Mesendoderm (in vitro differentiated cells): ENCODE measurements around the gene MACF1.

Experiments
- DNase-seq: peaks from one replicate; pipeline ENCODE4 v3.0.0; 2013
- H2AK5ac ChIP-seq: 2 replicates; pipeline ENCODE4 v1.6.1; 2013; ENCODE audit warnings: low read length, inconsistent platforms
- H2BK120ac ChIP-seq: 2 replicates; pipeline ENCODE4 v1.6.1; 2013; ENCODE audit warnings: low read depth, mild to moderate bottlenecking, low read length, moderate library complexity, mixed read lengths
- H2BK15ac ChIP-seq: replicated peaks from 2 replicates; pipeline ENCODE4 v1.6.1; 2013; ENCODE audit warnings: low read depth, mild to moderate bottlenecking, moderate library complexity
- H2BK5ac ChIP-seq: 2 replicates; pipeline ENCODE4 v1.6.1; 2013; ENCODE audit warnings: low read length, inconsistent platforms
- H3K18ac ChIP-seq: 2 replicates; pipeline ENCODE4 v1.6.1; 2013; ENCODE audit warnings: mild to moderate bottlenecking, low read length, mixed read lengths
- H3K23ac ChIP-seq: one replicate; pipeline ENCODE4 v1.6.1; 2013; ENCODE audit warnings: low read length
- H3K27ac ChIP-seq: 2 replicates; pipeline ENCODE4 v1.5.1; 2013; ENCODE audit warnings: low read depth, mild to moderate bottlenecking, inconsistent platforms, low read length, moderate library complexity
- H3K27me3 ChIP-seq: 2 replicates; pipeline ENCODE4 v1.6.1; 2013; ENCODE audit warnings: low read length, control low read depth, mild to moderate bottlenecking, inconsistent platforms; ENCODE audit not compliant: insufficient read depth, poor library complexity
- H3K36me3 ChIP-seq: 2 replicates; pipeline ENCODE4 v1.6.1; 2013; ENCODE audit warnings: low read length, inconsistent platforms; ENCODE audit not compliant: control insufficient read depth, insufficient read depth
- H3K4ac ChIP-seq: one replicate; pipeline ENCODE4 v1.6.1; 2013; ENCODE audit warnings: low read depth, mild to moderate bottlenecking, low read length, moderate library complexity
- H3K4me1 ChIP-seq: 2 replicates; pipeline ENCODE4 v1.6.1; 2013; ENCODE audit warnings: low read depth, low read length, inconsistent platforms; ENCODE audit not compliant: control insufficient read depth
- H3K4me2 ChIP-seq: 2 replicates; pipeline ENCODE4 v1.6.1; 2013; ENCODE audit warnings: low read length
- H3K4me3 ChIP-seq: 2 replicates; pipeline ENCODE4 v1.5.1; 2013; ENCODE audit warnings: mild to moderate bottlenecking, low read length
- H3K56ac ChIP-seq: one replicate; pipeline ENCODE4 v1.6.1; 2013; ENCODE audit warnings: low read length
- H3K79me1 ChIP-seq: 2 replicates; pipeline ENCODE4 v1.6.1; 2013; ENCODE audit warnings: low read length, inconsistent platforms
- H3K79me2 ChIP-seq: 2 replicates; pipeline ENCODE4 v1.6.1; 2013; ENCODE audit warnings: mild to moderate bottlenecking, low read length; ENCODE audit not compliant: control insufficient read depth, insufficient read depth
- H3K9ac ChIP-seq: 2 replicates; pipeline ENCODE4 v1.6.1; 2013; ENCODE audit warnings: low read length, inconsistent platforms
- H4K5ac ChIP-seq: one replicate; pipeline ENCODE4 v1.6.1; 2013; ENCODE audit warnings: low read length
- H4K8ac ChIP-seq: one replicate; pipeline ENCODE4 v1.6.1; 2013; ENCODE audit warnings: low read depth, mild to moderate bottlenecking, control low read depth, low read length, moderate library complexity
- WGBS: extraction: QIAGEN DNeasy Blood & Tissue Kit; methylation state at CpG from one replicate; pipeline ENCODE4 v1.1.7; 2013; ENCODE audit warnings: low lambda C conversion rate, missing lambda C conversion rate; ENCODE audit not compliant: insufficient coverage; ENCODE audit errors: extremely low coverage; 5-methylcytosine and 5-hydroxymethylcytosine counted together

Gene MACF1

GRCh38 chr1:39272798-39273469, 68.4 kb downstream of the MACF1 start:
- peak; percentile 8 for DNase-seq

GRCh38 chr1:39275836-39276507, 71.5 kb downstream of the MACF1 start:
- H3K4me1 ChIP-seq = peaks cover 5% of the 10 kb centered on the region
- H3K4me3 ChIP-seq = no peak overlapping the region
- H3K27me3 ChIP-seq = no peaks in the 10 kb centered on the region
- peaks cover 11% of the 10 kb centered on the region for H3K79me2 ChIP-seq
- no peak overlapping the region for H3K4me2 ChIP-seq
- DNase-seq = peak; percentile 96
- H2BK15ac ChIP-seq = no peak overlapping the region
- H4K8ac ChIP-seq = no peak overlapping the region
- H2BK120ac ChIP-seq = no peak overlapping the region
- no peak overlapping the region for H2BK5ac ChIP-seq
- no peak overlapping the region for H3K56ac ChIP-seq
- no peak overlapping the region for H3K9ac ChIP-seq
- H4K5ac ChIP-seq = no peak overlapping the region
- no CpG with 5 or more reads among the region's 6 CpGs for WGBS
- H3K79me1 ChIP-seq = peaks cover 5% of the 10 kb centered on the region
- no peak overlapping the region for H2AK5ac ChIP-seq
- H3K23ac ChIP-seq = no peak overlapping the region
- no peaks in the 10 kb centered on the region for H3K36me3 ChIP-seq
- no peak overlapping the region for H3K18ac ChIP-seq
- no peak overlapping the region for H3K27ac ChIP-seq
- no peak overlapping the region for H3K4ac ChIP-seq

More at GRCh38 chr1:39272798-39273469, 68.4 kb downstream of the MACF1 start:
- H3K18ac ChIP-seq = no peak overlapping the region
- no peak overlapping the region for H2BK5ac ChIP-seq
- no peak overlapping the region for H2BK15ac ChIP-seq
- peaks cover 7% of the 10 kb centered on the region for H3K79me1 ChIP-seq
- H3K4me1 ChIP-seq = peaks cover 21% of the 10 kb centered on the region
- H3K9ac ChIP-seq = no peak overlapping the region
- no peak overlapping the region for H3K4ac ChIP-seq
- H3K36me3 ChIP-seq = no peaks in the 10 kb centered on the region
- H3K27me3 ChIP-seq = no peaks in the 10 kb centered on the region
- no peak overlapping the region for H4K5ac ChIP-seq
- H3K4me2 ChIP-seq = no peak overlapping the region
- H3K23ac ChIP-seq = no peak overlapping the region
- no peak overlapping the region for H3K27ac ChIP-seq
- WGBS = no CpG with 5 or more reads among the region's 13 CpGs
- no peak overlapping the region for H3K4me3 ChIP-seq
- no peak overlapping the region for H4K8ac ChIP-seq
- H2BK120ac ChIP-seq = no peak overlapping the region
- H3K56ac ChIP-seq = no peak overlapping the region
- no peak overlapping the region for H2AK5ac ChIP-seq
- H3K79me2 ChIP-seq = peaks cover 29% of the 10 kb centered on the region

GRCh38 chr1:39277879-39278278, 73.4 kb downstream of the MACF1 start:
- Histone ChIP-seq H2AK5ac (no peak overlapping the region), H2BK15ac (no peak overlapping the region), H3K56ac (no peak overlapping the region), H3K79me2 (peaks cover 5% of the 10 kb centered on the region), H3K36me3 (no peaks in the 10 kb centered on the region), H3K4me1 (peaks cover 3% of the 10 kb centered on the region), H4K8ac (no peak overlapping the region), H3K4me3 (no peak overlapping the region), H3K4me2 (no peak overlapping the region), H3K27ac (no peak overlapping the region), H2BK5ac (no peak overlapping the region), H3K18ac (no peak overlapping the region), H3K79me1 (peaks cover 3% of the 10 kb centered on the region), H3K23ac (no peak overlapping the region), H3K4ac (no peak overlapping the region), H2BK120ac (no peak overlapping the region), H4K5ac (no peak overlapping the region), H3K9ac (no peak overlapping the region), H3K27me3 (no peaks in the 10 kb centered on the region)
- peak; percentile 37 for DNase-seq

- Histone ChIP-seq H3K27me3 (no peaks in the 10 kb centered on the region), H3K56ac (no peak overlapping the region), H3K9ac (no peak overlapping the region), H3K4me1 (no peaks in the 10 kb centered on the region), H3K4ac (no peak overlapping the region), H3K4me2 (no peak overlapping the region), H2BK15ac (no peak overlapping the region), H4K8ac (no peak overlapping the region), H3K27ac (no peak overlapping the region), H2AK5ac (no peak overlapping the region), H2BK5ac (no peak overlapping the region), H2BK120ac (no peak overlapping the region), H3K36me3 (no peaks in the 10 kb centered on the region), H3K18ac (no peak overlapping the region), H3K79me1 (peaks cover 1% of the 10 kb centered on the region), H3K23ac (no peak overlapping the region), H3K4me3 (no peak overlapping the region), H4K5ac (no peak overlapping the region), H3K79me2 (peaks cover 2% of the 10 kb centered on the region)
- WGBS = no CpG with 5 or more reads among the region's 8 CpGs
- peak; percentile 14 for DNase-seq
These were observed 78.2 kb downstream of the MACF1 start for GRCh38 chr1:39282537-39283216.

GRCh38 chr1:39283858-39284257, 79.4 kb downstream of the MACF1 start:
- no peak overlapping the region for H2BK5ac ChIP-seq
- no peak overlapping the region for H2AK5ac ChIP-seq
- no peak overlapping the region for H2BK15ac ChIP-seq
- H3K4me3 ChIP-seq = no peak overlapping the region
- no peak overlapping the region for H3K4me2 ChIP-seq
- no peak overlapping the region for H4K8ac ChIP-seq
- no peaks in the 10 kb centered on the region for H3K27me3 ChIP-seq
- H4K5ac ChIP-seq = no peak overlapping the region
- no peak for DNase-seq
- WGBS = no CpG with 5 or more reads among the region's 1 CpG
- H3K56ac ChIP-seq = no peak overlapping the region
- no peak overlapping the region for H2BK120ac ChIP-seq
- H3K79me2 ChIP-seq = peaks cover 2% of the 10 kb centered on the region
- no peak overlapping the region for H3K9ac ChIP-seq
- no peaks in the 10 kb centered on the region for H3K36me3 ChIP-seq
- H3K23ac ChIP-seq = no peak overlapping the region
- H3K18ac ChIP-seq = no peak overlapping the region
- no peaks in the 10 kb centered on the region for H3K4me1 ChIP-seq
- no peak overlapping the region for H3K4ac ChIP-seq
- H3K27ac ChIP-seq = no peak overlapping the region
- H3K79me1 ChIP-seq = peaks cover 1% of the 10 kb centered on the region
